HG02588 (cell line): ENCODE measurements around the gene LONP2.
"Not testable (repeated sequence)": the region's sequence is repeated elsewhere in the genome, so short reads cannot be mapped to it uniquely, and the experiment has no call there.

ENCODE experiments used
- ATAC-seq: cut with Tn5 transposase; IDR thresholded peaks from one replicate; pipeline ENCODE4 v1.9.1; 2021; ENCODE audit warnings: mild to moderate bottlenecking, moderate library complexity; ENCODE audit not compliant: unreplicated experiment

The LONP2 gene

GRCh38 chr16:48235058-48235555 is 9.0 kb upstream of the LONP2 start:
- ATAC-seq: no peak

GRCh38 chr16:48235556-48236136 is 8.5 kb upstream of the LONP2 start:
- ATAC-seq: no peak

- no peak for ATAC-seq
These were observed 7.8 kb upstream of the LONP2 start for GRCh38 chr16:48236286-48236685.

GRCh38 chr16:48240147-48240546 is 4.0 kb upstream of the LONP2 start:
- ATAC-seq: not testable (repeated sequence)

GRCh38 chr16:48244863-48245195 is 729 bp downstream of the LONP2 start:
- ATAC-seq: peak; percentile 5

- ATAC-seq: no peak
These were observed 2.0 kb downstream of the LONP2 start for GRCh38 chr16:48246066-48246465.

GRCh38 chr16:48247311-48247710 is 3.2 kb downstream of the LONP2 start, which contains the start of gene ABCC11:
TSS of gene ABCC11 (minus strand) at chr16:48247539. CDS start at chr16:48231921, 15,618 bp downstream.
- no peak for ATAC-seq

GRCh38 chr16:48250520-48251278 is 6.6 kb downstream of the LONP2 start:
- ATAC-seq: no peak

- ATAC-seq: no peak
These were observed 7.9 kb downstream of the LONP2 start for GRCh38 chr16:48252013-48252412.

GRCh38 chr16:48256579-48257177 is 12.6 kb downstream of the LONP2 start:
- no peak for ATAC-seq

- ATAC-seq: no peak
These were observed 17.5 kb downstream of the LONP2 start for GRCh38 chr16:48261569-48261968.

GRCh38 chr16:48262631-48263030 is 18.5 kb downstream of the LONP2 start:
- ATAC-seq: no peak

- no peak for ATAC-seq
These were observed 24.9 kb downstream of the LONP2 start for GRCh38 chr16:48269011-48269410.

- ATAC-seq: no peak
These were observed 27.6 kb downstream of the LONP2 start for GRCh38 chr16:48271728-48272127.

GRCh38 chr16:48272837-48273421 is 28.8 kb downstream of the LONP2 start:
- ATAC-seq: no peak

- no peak for ATAC-seq
These were observed 30.4 kb downstream of the LONP2 start for GRCh38 chr16:48274476-48274875.

GRCh38 chr16:48276102-48276501 is 32.0 kb downstream of the LONP2 start:
- ATAC-seq: no peak

- no peak for ATAC-seq
These were observed 33.1 kb downstream of the LONP2 start for GRCh38 chr16:48277158-48277557.

- no peak for ATAC-seq
These were observed 35.1 kb downstream of the LONP2 start for GRCh38 chr16:48279199-48279598.

GRCh38 chr16:48280546-48280945 is 36.4 kb downstream of the LONP2 start:
- no peak for ATAC-seq

- no peak for ATAC-seq
These were observed 38.6 kb downstream of the LONP2 start for GRCh38 chr16:48282636-48283263.
